GM19023 (cell line): Measurements from ENCODE around the gene SREBF1.

Experiments
- ATAC-seq: cut with Tn5 transposase; IDR thresholded peaks from one replicate; pipeline ENCODE4 v1.9.1; 2021; ENCODE audit warnings: mild to moderate bottlenecking, moderate library complexity; ENCODE audit not compliant: unreplicated experiment

SREBF1 gene

GRCh38 chr17:17826942-17827785 is 9.6 kb downstream of the SREBF1 start:
- ATAC-seq: no peak

GRCh38 chr17:17826342-17826713 is 10.5 kb downstream of the SREBF1 start:
- ATAC-seq: no peak

- ATAC-seq: no peak
Observed at GRCh38 chr17:17824783-17825614, 11.8 kb downstream of the SREBF1 start.

- no peak for ATAC-seq
Observed at GRCh38 chr17:17824119-17824782, 12.5 kb downstream of the SREBF1 start.

- peak; percentile 77 for ATAC-seq
Observed at GRCh38 chr17:17823433-17824118, 13.2 kb downstream of the SREBF1 start.

GRCh38 chr17:17822616-17823015 is 14.2 kb downstream of the SREBF1 start:
- no peak for ATAC-seq

GRCh38 chr17:17822189-17822588 is 14.6 kb downstream of the SREBF1 start:
- no peak for ATAC-seq

- no peak for ATAC-seq
Observed at GRCh38 chr17:17820463-17821158, 16.2 kb downstream of the SREBF1 start.

- ATAC-seq: no peak
Observed at GRCh38 chr17:17820046-17820445, 16.7 kb downstream of the SREBF1 start.

- peak; percentile 52 for ATAC-seq
Observed at GRCh38 chr17:17819561-17819995, 17.2 kb downstream of the SREBF1 start.

GRCh38 chr17:17819111-17819510 is 17.7 kb downstream of the SREBF1 start:
- no peak for ATAC-seq

- ATAC-seq: no peak
Observed at GRCh38 chr17:17818088-17818526, 18.7 kb downstream of the SREBF1 start.

GRCh38 chr17:17817552-17817947 is 19.2 kb downstream of the SREBF1 start:
- ATAC-seq: no peak

GRCh38 chr17:17816831-17817551 is 19.8 kb downstream of the SREBF1 start:
- ATAC-seq: no peak

- no peak for ATAC-seq
Observed at GRCh38 chr17:17816240-17816814, 20.5 kb downstream of the SREBF1 start.

- ATAC-seq: no peak
Observed at GRCh38 chr17:17815436-17816200, 21.2 kb downstream of the SREBF1 start.

- ATAC-seq: no peak
Observed at GRCh38 chr17:17815062-17815406, 21.8 kb downstream of the SREBF1 start.
